Neuronal stem cell (in vitro differentiated cells): ENCODE results near the gene MAST3.
A peak's percentile ranks its signal among the peaks of the same experiment; 100 is the strongest.

Source experiments
- DNase-seq: peaks from one replicate; pipeline ENCODE4 v3.0.0-alpha.2; 2013; ENCODE audit warnings: low spot score
- H2AFZ ChIP-seq: one replicate; pipeline ENCODE4 v1.6.1; 2013; ENCODE audit warnings: mild to moderate bottlenecking, low read length, inconsistent platforms
- H2AK5ac ChIP-seq: 2 replicates; pipeline ENCODE4 v1.6.1; 2013; ENCODE audit warnings: low read depth, mild to moderate bottlenecking, inconsistent platforms, low read length, moderate library complexity, mixed read lengths
- H2BK120ac ChIP-seq: 2 replicates; pipeline ENCODE4 v1.6.1; 2013; ENCODE audit warnings: low read depth, mild to moderate bottlenecking, inconsistent platforms, low read length, moderate library complexity, mixed read lengths
- H2BK12ac ChIP-seq: one replicate; pipeline ENCODE4 v1.6.1; 2013; ENCODE audit warnings: low read length, inconsistent platforms
- H2BK15ac ChIP-seq: 2 replicates; pipeline ENCODE4 v1.6.1; 2013; ENCODE audit warnings: mild to moderate bottlenecking, low read length, inconsistent platforms, mixed read lengths
- H2BK5ac ChIP-seq: one replicate; pipeline ENCODE4 v1.6.1; 2013; ENCODE audit warnings: inconsistent platforms, mild to moderate bottlenecking, low read length, moderate library complexity
- H3K14ac ChIP-seq: one replicate; pipeline ENCODE4 v1.6.1; 2013; ENCODE audit warnings: low read length, inconsistent platforms
- H3K18ac ChIP-seq: 2 replicates; pipeline ENCODE4 v1.6.1; 2013; ENCODE audit warnings: low read length, inconsistent platforms
- H3K23ac ChIP-seq: 2 replicates; pipeline ENCODE4 v1.6.1; 2013; ENCODE audit warnings: low read depth, mild to moderate bottlenecking, mixed read lengths, low read length, inconsistent platforms; ENCODE audit not compliant: poor library complexity
- H3K27ac ChIP-seq: replicated peaks from 3 replicates; pipeline ENCODE4 v1.5.1; 2013; ENCODE audit warnings: low read length, inconsistent platforms
- H3K27me3 ChIP-seq, 3 experiments: 2 replicates each; pipeline ENCODE4 v1.6.1; 2013; ENCODE audit warnings: low read length in 3 of 3, mild to moderate bottlenecking in 2 of 3, inconsistent platforms in 1 of 3, low read depth in 1 of 3, mixed read lengths in 1 of 3, moderate library complexity in 1 of 3; ENCODE audit not compliant: control insufficient read depth in 3 of 3, insufficient read depth in 3 of 3
- H3K36me3 ChIP-seq, 2 donors: replicated peaks in 1 of 2; 2 replicates each; pipeline ENCODE4 v1.6.1; 2013; ENCODE audit warnings: low read length in 2 of 2; ENCODE audit not compliant: control insufficient read depth in 2 of 2, insufficient read depth in 2 of 2
- H3K4ac ChIP-seq: 2 replicates; pipeline ENCODE4 v1.6.1; 2013; ENCODE audit warnings: inconsistent platforms, mild to moderate bottlenecking, low read length, moderate library complexity
- H3K4me1 ChIP-seq, 2 donors: 1 replicate in 1 of 2; 2 replicates in 1 of 2; pipeline ENCODE4 v1.6.1; 2013; ENCODE audit warnings: low read length in 2 of 2, low read depth in 1 of 2; ENCODE audit not compliant: control insufficient read depth in 2 of 2, insufficient read depth in 1 of 2
- H3K4me2 ChIP-seq: one replicate; pipeline ENCODE4 v1.6.1; 2013; ENCODE audit warnings: mild to moderate bottlenecking, low read length, inconsistent platforms; ENCODE audit not compliant: insufficient read depth, poor library complexity, severe bottlenecking
- H3K4me3 ChIP-seq, 2 donors: 2 replicates each; pipeline ENCODE4 v1.5.1; 2013; ENCODE audit warnings: low read length in 2 of 2, mild to moderate bottlenecking in 2 of 2, inconsistent platforms in 1 of 2, moderate library complexity in 1 of 2
- H3K79me1 ChIP-seq: one replicate; pipeline ENCODE4 v1.6.1; 2013; ENCODE audit warnings: low read depth, mild to moderate bottlenecking, inconsistent platforms, low read length, moderate library complexity
- H3K9ac ChIP-seq: one replicate; pipeline ENCODE4 v1.6.1; 2013; ENCODE audit warnings: mild to moderate bottlenecking, low read depth, low read length, inconsistent platforms; ENCODE audit not compliant: poor library complexity
- H3K9me3 ChIP-seq, 2 donors: replicated peaks in 1 of 2; 2 replicates each; pipeline versions ENCODE3 to v1.6.1; 2013; ENCODE audit warnings: low read length in 2 of 2, mild to moderate bottlenecking in 2 of 2, inconsistent platforms in 1 of 2, low read depth in 1 of 2, mixed read lengths in 1 of 2, moderate library complexity in 1 of 2; ENCODE audit not compliant: control insufficient read depth in 2 of 2, insufficient read depth in 1 of 2
- H4K8ac ChIP-seq: one replicate; pipeline ENCODE4 v1.6.1; 2013; ENCODE audit warnings: low read depth, mild to moderate bottlenecking, inconsistent platforms, low read length, moderate library complexity
- H4K91ac ChIP-seq: one replicate; pipeline ENCODE4 v1.6.1; 2013; ENCODE audit warnings: low read length, low read depth, mild to moderate bottlenecking, inconsistent platforms; ENCODE audit not compliant: poor library complexity
- WGBS, 2 donors: extraction: QIAGEN DNeasy Blood & Tissue Kit; methylation state at CpG; one replicate each; pipeline ENCODE4 v1.1.7; 2013; ENCODE audit warnings: missing lambda C conversion rate in 2 of 2, mixed read lengths in 1 of 2; ENCODE audit not compliant: insufficient read length in 2 of 2, insufficient replicate concordance in 1 of 2; ENCODE audit errors: extremely low coverage in 2 of 2; 5-methylcytosine and 5-hydroxymethylcytosine counted together

Gene MAST3

DNA sequence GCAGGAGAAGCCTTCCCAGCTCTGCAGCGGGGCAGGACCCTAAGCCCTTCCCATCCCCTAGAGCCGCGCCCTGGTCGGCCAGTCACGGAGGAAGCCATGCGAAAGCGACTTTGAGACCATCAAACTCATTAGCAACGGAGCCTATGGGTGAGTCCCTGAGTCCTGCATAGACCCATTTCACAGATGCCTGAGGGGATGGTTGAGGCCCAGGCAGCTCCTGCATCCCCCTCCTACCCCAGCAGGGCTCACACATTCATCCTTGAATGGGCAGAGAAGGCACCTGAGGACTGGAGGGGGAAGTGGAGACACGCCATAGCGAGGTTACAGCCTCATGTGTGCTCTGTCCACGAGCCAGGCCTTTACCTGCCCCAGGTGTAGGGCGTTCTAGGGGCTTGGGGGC, 31.2 kb downstream of the MAST3 start:
- no peak overlapping the region for H3K9ac ChIP-seq
- WGBS, 2 donors = no CpG with 5 or more reads among the region's 12 CpGs
- H3K18ac ChIP-seq = no peak overlapping the region
- no peaks in the 10 kb centered on the region for H3K27me3 ChIP-seq
- H2AFZ ChIP-seq = no peak overlapping the region
- peaks cover 33 to 72% of the 10 kb centered on the region in 2 donors for H3K36me3 ChIP-seq
- no peak overlapping the region for H3K4me3 ChIP-seq
- no peak overlapping the region for H4K8ac ChIP-seq
- H3K4ac ChIP-seq = no peak overlapping the region
- no peaks in the 10 kb centered on the region for H3K9me3 ChIP-seq
- H2BK120ac ChIP-seq = no peak overlapping the region
- H3K14ac ChIP-seq = no peak overlapping the region
- H2BK12ac ChIP-seq = no peak overlapping the region
- DNase-seq = no peak
- no peak overlapping the region for H3K23ac ChIP-seq
- no peaks in the 10 kb centered on the region for H3K4me1 ChIP-seq
- no peak overlapping the region for H3K27ac ChIP-seq
- H4K91ac ChIP-seq = no peak overlapping the region
- H2BK5ac ChIP-seq = no peak overlapping the region
- no peak overlapping the region for H2AK5ac ChIP-seq
- no peak overlapping the region for H2BK15ac ChIP-seq
- no peak overlapping the region for H3K4me2 ChIP-seq
- no peaks in the 10 kb centered on the region for H3K79me1 ChIP-seq

DNA sequence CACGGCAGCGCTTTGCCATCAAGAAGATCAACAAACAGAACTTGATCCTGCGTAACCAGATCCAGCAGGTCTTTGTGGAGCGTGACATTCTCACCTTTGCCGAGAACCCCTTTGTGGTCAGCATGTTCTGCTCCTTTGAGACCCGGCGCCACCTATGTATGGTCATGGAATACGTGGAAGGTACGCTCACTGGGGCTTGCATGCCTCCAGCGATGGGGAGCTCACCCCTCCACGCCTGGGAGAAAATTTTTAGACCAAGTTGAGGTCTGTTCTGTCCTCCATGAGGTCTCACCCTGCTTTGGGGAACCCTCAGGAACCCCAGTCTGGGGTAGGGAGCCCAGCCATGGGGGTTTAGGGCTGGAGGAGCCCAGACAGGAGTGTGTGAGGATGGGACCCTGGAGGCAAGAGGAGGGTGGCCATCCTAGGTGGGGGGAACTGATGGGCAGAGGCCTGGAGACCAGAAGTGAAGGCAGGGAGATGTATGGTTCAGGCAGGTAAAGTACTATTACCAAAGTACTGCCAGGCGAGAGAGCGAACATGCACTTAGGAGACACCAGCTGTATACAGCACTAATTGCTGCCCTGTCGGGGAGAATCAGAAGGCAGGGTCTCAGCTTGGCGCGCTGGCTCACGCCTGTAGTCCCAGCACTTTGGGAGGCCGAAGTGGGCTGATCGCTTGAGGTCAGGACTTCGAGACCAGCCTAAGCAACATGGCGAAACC, 33.1 kb downstream of the MAST3 start:
- no peaks in the 10 kb centered on the region for H3K4me1 ChIP-seq
- DNase-seq = no peak

DNA sequence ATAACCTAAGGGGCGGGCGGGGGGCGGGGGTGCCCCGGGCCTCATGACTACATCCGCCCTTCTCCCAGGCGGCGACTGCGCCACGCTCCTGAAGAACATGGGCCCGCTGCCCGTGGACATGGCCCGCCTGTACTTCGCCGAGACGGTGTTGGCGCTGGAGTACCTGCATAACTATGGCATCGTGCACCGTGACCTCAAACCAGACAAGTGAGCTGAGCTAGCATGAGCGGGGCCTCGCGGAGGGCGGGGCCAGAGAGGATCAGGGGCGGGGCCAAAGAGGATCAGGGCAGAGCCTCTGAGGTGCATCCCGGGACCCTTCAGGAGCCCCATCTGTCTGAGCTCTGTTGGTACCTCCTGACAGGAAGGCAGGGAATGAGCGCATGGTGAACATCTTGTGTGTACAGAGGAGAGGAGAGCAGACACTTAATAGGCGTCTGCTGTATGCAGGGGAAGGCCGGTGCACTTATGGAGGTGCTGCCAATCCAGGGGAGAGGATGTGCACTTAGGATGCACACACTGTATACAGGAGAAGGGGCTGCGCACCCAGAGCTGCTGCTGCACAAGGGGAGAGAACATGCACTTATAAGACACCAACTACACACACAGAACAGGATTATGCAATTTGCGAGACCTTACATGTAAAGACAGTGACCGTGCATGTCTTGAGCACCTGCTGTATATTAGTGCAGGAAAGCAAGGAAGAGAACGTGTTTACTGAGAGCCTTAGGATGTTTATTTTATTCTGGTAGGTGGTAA, 34.4 kb downstream of the MAST3 start:
- H3K36me3 ChIP-seq = peaks cover 33 to 83% of the 10 kb centered on the region in 2 donors
- H3K9me3 ChIP-seq = peaks cover 0 to 2% of the 10 kb centered on the region in 2 donors
- H2BK5ac ChIP-seq = no peak overlapping the region

More for the DNA sequence above, 33.1 kb downstream of the MAST3 start:
- peak overlapping the region in 1 of 2 donors; percentile 14 for H3K4me3 ChIP-seq
- no peaks in the 10 kb centered on the region for H3K79me1 ChIP-seq
- no peak overlapping the region for H3K14ac ChIP-seq
- no peak overlapping the region for H3K4ac ChIP-seq
- H3K23ac ChIP-seq = peak overlapping the region; percentile 80
- H3K9ac ChIP-seq = no peak overlapping the region
- H3K27me3 ChIP-seq = no peaks in the 10 kb centered on the region
- H2BK5ac ChIP-seq = no peak overlapping the region
- no peak overlapping the region for H3K18ac ChIP-seq
- no peak overlapping the region for H4K91ac ChIP-seq
- no peak overlapping the region for H2AK5ac ChIP-seq
- H3K27ac ChIP-seq = no peak overlapping the region
- H2BK120ac ChIP-seq = no peak overlapping the region
- H2BK15ac ChIP-seq = no peak overlapping the region
- H4K8ac ChIP-seq = no peak overlapping the region
- peaks cover 0 to 2% of the 10 kb centered on the region in 2 donors for H3K9me3 ChIP-seq
- no peak overlapping the region for H3K4me2 ChIP-seq
- WGBS, 2 donors = no CpG with 5 or more reads among the region's 21 CpGs
- H2AFZ ChIP-seq = no peak overlapping the region
- peaks cover 34 to 77% of the 10 kb centered on the region in 2 donors for H3K36me3 ChIP-seq
- no peak overlapping the region for H2BK12ac ChIP-seq

More for the DNA sequence above, 34.4 kb downstream of the MAST3 start:
- WGBS, 2 donors = no CpG with 5 or more reads among the region's 31 CpGs
- Histone ChIP-seq H3K18ac (no peak overlapping the region), H4K91ac (no peak overlapping the region), H2AK5ac (no peak overlapping the region), H2BK15ac (no peak overlapping the region), H2AFZ (no peak overlapping the region), H3K23ac (no peak overlapping the region), H3K4ac (no peak overlapping the region), H3K27me3 (no peaks in the 10 kb centered on the region), H4K8ac (no peak overlapping the region), H2BK12ac (no peak overlapping the region), H3K14ac (no peak overlapping the region), H2BK120ac (no peak overlapping the region), H3K27ac (no peak overlapping the region), H3K4me2 (no peak overlapping the region), H3K4me1 (no peaks in the 10 kb centered on the region), H3K9ac (no peak overlapping the region), H3K79me1 (no peaks in the 10 kb centered on the region), H3K4me3 (no peak overlapping the region)
- DNase-seq = no peak
